ENCODE measurements around the gene CNTNAP2. TPM values are rescaled to one million over a fixed set of nuclear protein-coding genes. Genes with fewer than 3 reads are reported as not detected.
"Not testable (repeated sequence)": the region's sequence is repeated elsewhere in the genome, so short reads cannot be mapped to it uniquely, and the experiment has no call there.

Gene CNTNAP2
- total RNA-seq, 2 donors from 2014 or later: 0.29 to 1.1 TPM

DNA sequence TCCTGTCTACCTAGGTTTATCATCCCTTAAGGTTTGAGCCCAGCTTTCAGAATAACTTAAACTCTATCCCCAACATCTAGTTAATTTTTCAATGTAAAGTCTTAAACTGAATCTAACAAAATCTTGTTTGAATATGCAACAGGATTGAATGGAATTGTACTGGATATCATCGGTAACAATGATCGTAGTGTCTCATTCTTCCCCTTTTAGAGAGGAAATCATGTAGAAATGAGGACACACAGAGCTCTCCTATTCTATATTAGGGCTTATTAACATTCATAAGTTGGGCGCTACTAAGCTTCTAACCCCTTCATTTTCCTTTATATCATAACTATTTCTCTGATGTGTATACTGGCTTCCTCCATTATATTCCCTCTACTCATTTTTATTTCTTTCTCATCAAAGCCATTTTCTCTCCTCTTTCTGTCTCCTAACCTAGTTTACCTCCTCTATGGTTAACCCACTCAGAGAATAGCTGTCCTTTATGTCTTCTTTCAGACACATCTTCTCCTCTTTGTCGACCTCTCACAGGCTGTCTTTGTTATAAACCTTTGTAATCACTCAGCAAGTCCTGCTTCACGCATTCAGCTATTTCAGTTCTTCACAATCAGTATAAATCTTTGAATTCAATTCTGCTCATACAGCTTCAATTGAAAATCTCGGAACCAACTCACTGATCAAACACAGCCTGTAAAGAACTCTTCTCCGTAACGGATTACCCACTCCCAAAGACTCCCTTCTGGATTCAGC, 1455.0 kb downstream of the CNTNAP2 start:
- intact Hi-C loops (cut with DNase I): no loop called here

DNA sequence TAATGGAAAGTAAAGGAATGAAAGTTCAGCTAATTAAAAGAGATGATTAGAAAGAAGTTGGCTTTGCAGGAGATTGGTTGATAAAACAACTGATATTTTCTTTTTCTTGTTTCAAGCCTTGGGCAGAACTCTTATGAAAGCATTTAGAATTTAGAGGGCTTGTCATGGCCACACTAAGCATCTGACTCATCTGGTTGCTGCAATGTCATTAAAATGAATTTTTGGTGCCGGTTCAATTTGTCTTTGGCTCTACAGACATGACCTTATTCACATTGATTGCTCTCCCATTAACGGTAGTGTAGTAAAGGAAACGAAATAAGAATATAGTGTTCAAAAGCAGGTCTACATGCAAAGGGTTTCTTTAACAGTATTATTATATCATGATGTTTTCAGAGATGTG, 1461.6 kb downstream of the CNTNAP2 start:
- DNase-seq: no peak
- intact Hi-C loops (cut with DNase I): no loop called here
- ATAC-seq: no peak

More for the DNA sequence above, 1455.0 kb downstream of the CNTNAP2 start:
- no peak for ATAC-seq
- no peak for DNase-seq

DNA sequence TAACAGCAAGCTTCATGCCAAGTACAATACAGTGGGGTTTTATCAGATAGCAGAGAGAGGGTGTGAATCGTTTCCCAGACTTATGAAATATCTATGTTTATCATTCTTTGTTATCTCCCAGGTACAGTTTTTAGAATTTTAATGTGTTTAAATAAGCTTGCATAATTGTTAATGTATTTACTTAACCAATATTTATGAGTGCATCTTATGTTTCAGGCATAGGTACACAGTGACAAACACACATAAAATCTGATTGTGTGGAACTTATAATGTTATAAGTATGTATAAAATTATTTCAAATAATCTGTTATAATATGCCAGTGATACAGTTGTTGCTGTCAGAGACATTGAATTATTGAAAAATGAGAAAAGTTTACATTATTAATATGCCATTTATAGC, 1462.5 kb downstream of the CNTNAP2 start:
- DNase-seq: no peak

DNA sequence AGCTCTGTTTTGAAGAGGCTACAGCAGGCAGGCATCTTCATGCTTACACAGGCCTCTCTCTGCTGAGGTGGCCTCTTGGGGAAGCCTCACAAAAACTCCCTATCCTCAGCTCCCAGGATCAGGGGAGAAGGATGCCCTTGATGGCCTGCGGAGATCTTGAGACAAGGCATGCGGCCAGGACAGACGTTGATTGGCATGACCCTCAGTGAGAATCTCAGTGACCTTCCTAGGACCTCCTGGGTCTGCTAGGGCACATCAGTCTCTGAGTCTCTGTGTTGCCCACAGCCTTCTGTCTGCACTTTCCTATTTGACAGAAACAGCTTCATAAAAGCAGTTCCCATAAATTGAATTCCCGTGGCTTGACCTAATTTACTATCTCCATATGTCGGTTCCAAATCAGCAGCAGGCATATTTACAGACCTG, 1468.2 kb downstream of the CNTNAP2 start:
- ATAC-seq (no peak), DNase-seq (no peak)
- intact Hi-C loops (cut with DNase I): no loop called here

More for the DNA sequence above, 1462.5 kb downstream of the CNTNAP2 start:
- no peak for ATAC-seq
- intact Hi-C loops (cut with DNase I): no loop called here

DNA sequence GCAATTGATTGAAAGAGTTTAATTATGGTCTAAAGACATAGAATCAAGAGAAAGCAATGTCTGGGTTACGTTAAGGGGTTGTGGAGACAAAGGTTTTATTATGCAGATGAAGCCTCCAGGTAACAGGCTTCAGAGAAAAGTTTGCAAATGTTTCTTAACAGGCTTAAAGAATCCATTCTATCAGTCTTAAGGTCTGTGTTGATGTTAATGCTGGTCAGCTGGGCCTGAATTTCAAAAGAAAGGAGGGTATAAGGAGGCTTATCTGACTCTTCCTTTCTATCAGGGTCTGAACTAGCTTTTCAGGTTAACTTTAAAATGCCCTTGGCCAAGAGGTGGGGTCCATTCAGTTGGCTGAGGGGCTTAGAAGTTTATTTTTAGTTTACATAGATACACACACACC, 1469.5 kb downstream of the CNTNAP2 start:
- no peak for DNase-seq
- no peak for ATAC-seq
- intact Hi-C loops (cut with DNase I): no loop called here

DNA sequence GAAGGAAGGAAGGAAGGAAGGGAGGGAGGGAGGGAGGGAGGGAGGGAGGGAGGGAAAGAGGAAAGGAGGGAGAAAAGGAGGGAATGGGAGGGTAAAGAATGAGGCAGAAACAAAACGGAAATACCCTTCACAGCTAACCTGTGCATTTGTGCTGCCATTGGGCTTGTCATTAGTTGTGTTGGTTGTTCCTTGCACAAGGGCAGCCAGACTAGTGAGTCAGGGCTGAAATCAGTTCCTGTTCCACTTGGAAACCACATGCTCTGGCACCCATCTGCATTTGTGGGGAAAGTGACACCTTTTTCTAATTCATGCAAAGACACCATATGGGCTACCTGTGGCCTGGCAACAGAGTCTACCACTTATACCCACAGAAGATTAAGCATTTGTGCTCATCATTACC, 1469.9 kb downstream of the CNTNAP2 start:
- no peak for ATAC-seq
- intact Hi-C loops (cut with DNase I): no loop called here

DNA sequence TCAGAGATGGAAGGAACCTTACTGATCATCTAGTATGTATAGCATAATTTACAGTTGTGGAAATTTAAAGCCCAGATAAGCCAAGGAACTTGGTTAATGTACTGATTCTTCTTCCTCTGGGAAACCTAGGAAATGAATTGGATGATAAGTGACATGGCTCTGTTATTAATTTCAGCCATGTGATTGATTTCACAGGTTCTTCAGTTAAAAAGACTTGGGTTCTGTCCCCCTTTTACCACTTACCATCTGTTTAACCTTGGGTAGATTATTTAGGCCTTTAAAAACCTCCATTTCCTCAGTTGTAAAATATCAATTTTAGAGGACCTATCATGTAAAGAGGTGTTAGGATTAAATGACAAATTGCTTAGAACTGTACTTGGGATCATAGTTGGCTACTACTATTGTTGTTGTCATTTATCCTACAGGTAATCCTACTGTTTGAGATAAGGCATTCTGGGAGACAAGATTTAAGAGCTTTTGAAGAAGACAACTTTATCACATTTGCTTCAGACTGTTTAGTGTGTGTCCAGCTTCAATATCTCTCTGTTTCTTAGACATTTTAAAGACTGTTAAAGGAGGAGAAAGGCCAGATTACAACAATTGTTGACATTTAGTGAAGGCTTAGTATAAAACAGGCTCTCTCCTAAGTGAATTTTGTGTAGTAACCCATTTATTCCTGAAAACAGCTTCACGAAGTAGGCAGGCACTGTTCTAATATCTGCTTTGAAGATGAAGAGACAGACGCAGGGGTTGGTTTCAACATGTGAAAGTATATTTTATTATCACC, 1476.9 kb downstream of the CNTNAP2 start:
- DNase-seq: no peak
- intact Hi-C loops (cut with DNase I): no loop called here
- no peak for ATAC-seq

More for the DNA sequence above, 1469.9 kb downstream of the CNTNAP2 start:
- no peak for DNase-seq

DNA sequence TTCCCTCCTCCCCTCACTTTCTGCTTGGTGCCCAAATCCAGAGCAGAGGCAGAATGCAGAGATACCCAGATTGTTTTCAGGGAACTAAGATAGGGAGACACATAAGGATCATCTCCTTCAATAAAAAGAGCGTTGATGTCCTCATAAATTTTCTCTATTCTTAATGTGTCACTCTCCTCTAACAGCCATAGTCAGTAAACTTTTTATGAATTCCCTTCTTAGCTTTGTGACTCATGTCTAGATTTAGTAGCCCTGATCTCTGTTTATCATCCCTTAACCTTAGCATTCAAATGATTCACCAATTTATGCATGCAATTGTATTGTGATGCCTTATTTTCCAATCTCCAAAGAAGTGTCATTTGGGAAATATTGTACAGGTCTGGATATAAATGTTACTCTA, 1478.4 kb downstream of the CNTNAP2 start:
- ATAC-seq (no peak), DNase-seq (no peak)
- intact Hi-C loops (cut with DNase I): no loop called here

DNA sequence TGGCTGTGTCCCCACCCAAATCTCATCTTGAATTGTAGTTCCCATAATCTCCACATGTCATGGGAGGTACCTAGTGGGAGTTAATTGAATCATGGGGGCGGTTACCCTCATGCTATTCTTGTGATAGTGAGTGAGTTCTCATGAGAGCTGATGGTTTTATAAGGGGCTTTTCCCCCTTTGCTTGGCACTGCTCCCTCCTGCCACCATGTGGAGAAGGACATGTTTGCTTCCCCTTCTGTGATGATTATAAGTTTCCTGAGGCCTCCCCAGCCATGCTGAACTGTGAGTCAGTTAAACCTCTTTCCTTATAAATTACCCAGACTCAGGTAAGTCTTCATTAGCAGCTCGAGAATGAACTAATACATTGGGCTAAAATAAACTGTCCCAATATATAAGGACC, 1482.1 kb downstream of the CNTNAP2 start:
- intact Hi-C loops (cut with DNase I); ATAC-seq; DNase-seq: not testable (repeated sequence)

DNA sequence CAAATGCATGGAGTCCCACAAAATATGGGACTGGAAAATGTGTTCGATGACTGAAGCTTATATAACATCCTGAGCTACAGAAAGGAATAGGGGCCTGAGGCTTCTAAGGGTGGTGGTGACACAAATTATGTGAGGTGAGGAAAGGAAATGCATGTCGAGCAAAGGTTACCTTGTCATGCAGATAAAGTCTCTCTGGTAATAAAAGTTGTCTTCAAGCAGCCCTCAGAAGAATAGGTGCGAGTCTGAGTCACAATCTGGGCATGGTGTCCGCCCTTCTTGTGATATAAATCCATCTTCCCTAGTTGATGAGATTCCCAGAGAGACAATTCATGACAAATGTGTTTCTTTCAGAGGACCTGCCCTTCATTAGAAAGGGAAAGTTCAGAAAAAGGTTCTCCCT, 1488.7 kb downstream of the CNTNAP2 start:
- intact Hi-C loops (cut with DNase I): no loop called here
- ATAC-seq (no peak), DNase-seq (no peak)

DNA sequence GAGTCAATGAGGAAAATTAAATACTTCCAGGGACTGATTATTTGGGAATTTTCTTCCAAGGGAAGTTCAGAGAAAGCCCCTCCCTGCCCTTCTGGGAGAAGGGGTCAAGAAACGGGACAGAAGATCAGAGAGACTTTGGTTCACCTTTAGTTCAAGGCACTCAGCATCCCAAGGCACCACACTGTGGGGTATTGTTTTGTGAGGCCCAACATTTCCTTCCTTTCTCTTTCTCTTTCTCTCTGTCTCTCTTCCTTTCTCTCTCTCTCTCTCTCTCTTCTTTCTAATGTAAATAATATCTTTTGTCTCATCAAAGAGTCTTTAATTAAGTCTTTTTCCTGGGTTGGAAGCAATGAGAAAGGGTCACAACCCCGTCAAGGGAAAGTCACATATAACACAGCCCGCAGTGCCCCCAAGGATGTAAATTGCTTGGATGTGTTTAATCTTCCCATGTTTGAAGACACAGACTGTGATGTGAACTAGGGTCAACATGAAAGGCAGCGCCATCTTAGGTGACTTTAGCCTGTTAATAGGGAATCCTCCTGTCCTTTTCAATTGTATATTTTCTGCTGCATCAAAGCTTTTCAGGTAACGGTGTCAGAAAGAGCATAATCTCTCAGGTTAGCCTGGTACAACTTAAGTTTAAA, 1490.7 kb downstream of the CNTNAP2 start:
- intact Hi-C loops (cut with DNase I): no loop called here
- no peak for DNase-seq
- ATAC-seq: no peak

DNA sequence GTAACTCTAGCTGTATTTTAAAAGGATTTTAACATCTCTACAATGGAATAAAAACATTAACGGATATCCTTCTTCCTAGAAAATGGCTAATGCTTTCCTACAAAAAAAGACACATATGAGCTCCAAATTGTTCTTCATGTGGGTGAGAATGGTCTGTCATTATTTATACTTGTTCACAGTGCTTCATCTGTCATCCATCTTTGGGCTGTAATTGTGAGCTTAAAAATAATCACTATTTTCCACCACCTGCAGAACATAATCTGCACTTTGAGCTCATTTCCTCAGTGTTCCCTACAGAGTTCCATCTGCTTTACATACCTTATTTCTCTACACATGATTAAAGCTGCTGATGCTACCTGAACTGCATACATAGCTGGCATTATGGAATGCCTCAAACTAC, 1494.8 kb downstream of the CNTNAP2 start:
- no peak for DNase-seq
- ATAC-seq: no peak
- intact Hi-C loops (cut with DNase I): no loop called here

DNA sequence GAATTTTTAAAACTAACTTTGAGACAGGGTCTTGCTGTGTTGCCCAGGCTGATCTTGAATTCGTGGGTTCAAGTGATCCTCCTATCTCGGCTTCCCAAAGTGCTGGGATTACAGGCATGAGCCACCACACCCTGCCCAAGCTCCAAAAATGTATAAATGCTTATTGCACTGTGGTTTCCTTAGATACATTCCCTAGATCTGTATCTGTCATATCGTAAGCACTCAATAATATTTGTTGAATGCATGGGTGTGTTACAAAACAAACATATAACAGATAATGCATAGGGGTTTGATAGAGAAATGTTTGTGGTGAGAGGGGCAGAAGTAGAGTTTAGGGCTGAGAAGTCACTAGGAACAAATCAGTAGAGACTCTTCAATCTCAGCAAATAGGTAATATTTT, 1518.7 kb downstream of the CNTNAP2 start:
- DNase-seq (no peak), ATAC-seq (no peak)
- intact Hi-C loops (cut with DNase I): no loop called here

DNA sequence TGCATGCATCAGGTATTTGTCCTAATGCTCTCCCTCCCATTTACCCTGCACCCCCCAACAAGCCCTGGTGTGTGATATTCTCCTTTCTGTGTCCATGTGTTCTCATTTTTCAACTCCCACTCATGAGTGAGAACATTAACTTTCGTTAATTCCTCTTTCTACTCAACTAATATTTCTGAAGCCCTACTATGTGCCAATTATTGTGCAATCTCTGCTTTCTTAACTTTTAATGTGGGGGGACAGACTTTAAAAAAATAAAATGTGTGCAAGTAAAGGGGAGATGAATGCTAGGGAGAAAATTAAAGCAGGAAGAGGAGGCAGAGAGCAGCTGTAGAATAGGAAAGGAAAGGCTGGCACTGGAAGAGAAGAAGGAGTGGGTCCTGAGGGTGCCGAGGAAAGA, 1520.0 kb downstream of the CNTNAP2 start:
- ATAC-seq (no peak), DNase-seq (no peak)
- intact Hi-C loops (cut with DNase I): no loop called here

DNA sequence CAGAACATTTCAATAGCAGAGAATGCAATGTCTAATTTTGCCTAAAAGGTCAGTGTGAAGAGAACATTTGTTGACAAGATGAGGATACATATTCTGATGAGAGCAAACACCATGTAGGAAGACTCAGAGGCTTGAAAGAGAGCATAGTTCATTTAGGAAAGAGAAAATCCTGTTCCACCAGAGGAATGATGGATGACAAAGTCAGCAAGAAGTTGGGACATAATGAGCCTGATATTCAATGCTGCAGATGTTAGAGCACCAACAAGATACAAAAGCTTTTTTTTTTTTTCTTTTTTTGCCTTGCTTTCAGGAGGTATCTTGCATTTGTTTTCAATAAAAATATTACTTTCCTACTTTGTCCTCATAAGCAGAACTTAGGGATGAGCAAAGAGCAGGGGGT, 1522.0 kb downstream of the CNTNAP2 start:
- intact Hi-C loops (cut with DNase I): no loop called here
- ATAC-seq (no peak), DNase-seq (no peak)

DNA sequence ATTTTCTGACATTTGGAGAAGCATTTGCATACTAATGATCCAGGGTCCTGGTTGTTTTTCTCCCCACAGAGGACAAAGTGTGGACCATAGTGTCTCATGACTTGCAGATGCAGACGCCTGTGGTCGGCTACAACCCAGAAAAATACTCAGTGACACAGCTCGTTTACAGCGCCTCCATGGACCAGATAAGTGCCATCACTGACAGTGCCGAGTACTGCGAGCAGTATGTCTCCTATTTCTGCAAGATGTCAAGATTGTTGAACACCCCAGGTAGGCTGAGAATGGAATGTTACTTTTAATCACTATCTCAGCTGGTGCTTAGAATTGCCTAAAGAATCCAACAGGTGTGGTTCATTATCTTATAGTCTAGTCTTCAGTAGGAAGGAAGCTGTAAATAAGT, 1522.4 kb downstream of the CNTNAP2 start:
- DNase-seq (no peak), ATAC-seq (no peak)
- intact Hi-C loops (cut with DNase I): no loop called here

DNA sequence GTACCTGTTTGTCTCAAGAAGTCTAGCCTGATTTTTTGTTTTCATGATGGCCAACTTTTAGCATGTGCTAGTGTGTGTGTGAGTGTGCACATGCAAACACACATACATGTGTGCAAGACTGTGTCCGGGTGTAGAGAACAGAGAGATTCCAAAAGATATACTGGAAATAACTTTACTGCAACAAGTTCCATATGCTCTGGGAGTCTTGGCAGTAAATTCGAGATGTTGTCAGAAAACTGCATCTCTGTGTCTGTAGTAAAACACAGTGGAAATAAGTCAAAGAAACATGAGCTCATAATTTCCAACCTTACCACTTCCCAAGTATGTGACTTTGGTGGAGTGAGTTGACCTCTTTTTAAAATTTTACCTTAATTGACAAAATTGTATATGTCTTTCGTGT, 1523.2 kb downstream of the CNTNAP2 start:
- no peak for ATAC-seq
- intact Hi-C loops (cut with DNase I): no loop called here
- DNase-seq: no peak

DNA sequence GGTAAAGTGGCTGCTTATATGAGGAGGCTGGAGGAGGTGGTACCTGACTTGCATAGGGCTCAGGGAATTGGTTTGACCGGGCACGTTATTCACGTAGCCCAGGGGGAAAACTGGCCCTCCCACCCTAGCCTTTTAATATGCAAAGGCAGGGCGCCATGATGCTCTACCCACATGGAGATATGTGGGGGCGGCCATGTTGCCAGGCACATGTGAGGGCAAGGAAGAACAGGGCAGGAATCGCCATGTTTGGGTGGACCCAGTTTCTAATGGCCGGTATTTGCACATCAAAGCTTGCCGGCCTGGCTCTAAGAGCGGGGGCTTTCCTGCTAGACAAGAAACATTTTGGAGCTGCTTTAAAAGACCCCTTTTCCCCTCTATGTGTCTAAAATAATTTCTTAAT, 1524.2 kb downstream of the CNTNAP2 start:
- intact Hi-C loops (cut with DNase I): no loop called here
- ATAC-seq (no peak), DNase-seq (no peak)

DNA sequence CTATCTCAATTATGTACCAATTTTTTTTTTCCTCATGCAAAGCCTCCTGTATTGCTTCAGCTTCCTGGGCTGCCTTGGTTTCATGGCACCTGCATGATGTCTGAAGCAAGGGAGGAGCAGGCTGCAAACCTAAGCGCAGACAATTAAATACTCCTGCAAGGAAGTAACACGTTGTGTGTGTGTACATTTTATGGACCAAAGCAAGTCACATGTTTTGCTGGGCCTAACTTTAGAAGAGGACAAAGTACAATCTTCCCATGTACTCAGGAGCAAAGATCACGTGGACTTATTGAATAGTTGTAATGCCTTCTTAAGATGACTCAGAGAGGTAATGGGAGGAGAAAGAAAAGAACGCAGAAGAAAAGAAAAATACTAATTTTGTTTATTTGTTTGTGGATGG, 1530.0 kb downstream of the CNTNAP2 start:
- ATAC-seq (no peak), DNase-seq (no peak)
- intact Hi-C loops (cut with DNase I): no loop called here

DNA sequence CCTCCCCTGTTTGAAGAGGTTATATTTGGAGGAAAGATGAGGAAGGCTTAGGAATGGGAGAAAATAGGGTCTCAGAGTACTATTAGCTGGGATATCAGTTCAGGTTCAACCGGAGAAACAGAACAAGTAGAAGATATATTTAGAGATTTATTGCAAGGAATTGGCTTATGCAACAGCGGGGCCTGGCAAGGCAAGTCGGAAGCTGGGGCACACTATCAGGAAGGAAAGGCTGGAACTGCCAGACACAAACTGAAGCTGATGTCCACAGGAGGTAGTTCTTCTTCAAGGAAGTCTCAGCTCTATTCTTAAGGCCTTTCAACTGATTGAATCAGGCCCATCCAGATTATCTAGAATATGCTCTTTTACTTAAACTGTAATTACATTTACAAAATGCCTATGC, 1534.4 kb downstream of the CNTNAP2 start:
- intact Hi-C loops (cut with DNase I): no loop called here
- ATAC-seq: no peak
- DNase-seq: no peak

Measured in left cardiac atrium (tissue), 4 donors.